HEK293T (cell line): Measurements from ENCODE around the gene ATG16L2.
A peak's percentile ranks its signal among the peaks of the same experiment; 100 is the strongest.

ENCODE experiments used
- CTCF ChIA-PET: fragments of 350-600 bp; formaldehyde crosslinking; extraction: SDS; loops from one replicate; lab custom pipeline; 2021; ENCODE audit warnings: antibody characterized with exemption, inconsistent platforms; lab: Yijun Ruan, JAX
- POLR2A ChIA-PET: fragments of 350-600 bp; formaldehyde crosslinking; extraction: SDS; loops from one replicate; lab custom pipeline; 2020; ENCODE audit warnings: antibody characterized with exemption, inconsistent platforms; lab: Yijun Ruan, JAX
- DNase-seq: peaks from one replicate; pipeline ENCODE4 v3.0.0; 2012; ENCODE audit warnings: mixed read lengths; ENCODE audit errors: extremely low spot score
- ARNT ChIP-seq: fragments of 450-650 bp; IDR thresholded peaks from 2 replicates; pipeline ENCODE4 v1.6.1; 2017; ENCODE audit warnings: mild to moderate bottlenecking
- BHLHE40 ChIP-seq: fragments of 450-650 bp; IDR thresholded peaks from 2 replicates; pipeline ENCODE4 v1.6.1; 2016; ENCODE audit warnings: mild to moderate bottlenecking, moderate library complexity, borderline replicate concordance
- CTBP1 ChIP-seq: fragments of 450-650 bp; IDR thresholded peaks from 2 replicates; pipeline ENCODE4 v1.6.1; 2016; ENCODE audit warnings: borderline replicate concordance
- FOXA1 ChIP-seq: fragments of 450-650 bp; IDR thresholded peaks from 2 replicates; pipeline ENCODE4 v1.6.1; 2016; ENCODE audit warnings: mild to moderate bottlenecking
- FOXK2 ChIP-seq: fragments of 450-650 bp; IDR thresholded peaks from 2 replicates; pipeline ENCODE4 v1.6.1; 2016; ENCODE audit warnings: mild to moderate bottlenecking
- FOXM1 ChIP-seq: fragments of 450-650 bp; IDR thresholded peaks from 2 replicates; pipeline ENCODE4 v1.6.1; 2017; ENCODE audit warnings: mild to moderate bottlenecking, borderline replicate concordance
- HDGF ChIP-seq: fragments of 450-650 bp; IDR thresholded peaks from 2 replicates; pipeline ENCODE4 v1.6.1; 2017; ENCODE audit warnings: antibody characterized with exemption, borderline replicate concordance
- L3MBTL2 ChIP-seq: fragments of 450-650 bp; conservative IDR thresholded peaks from 2 replicates; pipeline ENCODE4 v1.6.1; 2016; ENCODE audit warnings: mild to moderate bottlenecking
- LEF1 ChIP-seq: fragments of 450-650 bp; IDR thresholded peaks from 2 replicates; pipeline ENCODE4 v1.6.1; 2017; ENCODE audit warnings: mild to moderate bottlenecking, borderline replicate concordance
- NFRKB ChIP-seq: fragments of 450-650 bp; IDR thresholded peaks from 2 replicates; pipeline ENCODE4 v1.6.1; 2016; ENCODE audit warnings: mild to moderate bottlenecking, moderate library complexity
- SP1 ChIP-seq: fragments of 450-650 bp; IDR thresholded peaks from 2 replicates; pipeline ENCODE4 v1.6.1; 2017
- TARDBP ChIP-seq: fragments of 450-650 bp; IDR thresholded peaks from 2 replicates; pipeline ENCODE4 v1.6.1; 2016
- ZNF384 ChIP-seq: fragments of 450-650 bp; IDR thresholded peaks from 2 replicates; pipeline ENCODE4 v1.6.1; 2016
- TF ChIP-seq, protein P1 (sequence below): fragments of 450-650 bp; IDR thresholded peaks from 2 replicates; pipeline ENCODE4 v1.6.1; 2016

ATG16L2 gene

DNA sequence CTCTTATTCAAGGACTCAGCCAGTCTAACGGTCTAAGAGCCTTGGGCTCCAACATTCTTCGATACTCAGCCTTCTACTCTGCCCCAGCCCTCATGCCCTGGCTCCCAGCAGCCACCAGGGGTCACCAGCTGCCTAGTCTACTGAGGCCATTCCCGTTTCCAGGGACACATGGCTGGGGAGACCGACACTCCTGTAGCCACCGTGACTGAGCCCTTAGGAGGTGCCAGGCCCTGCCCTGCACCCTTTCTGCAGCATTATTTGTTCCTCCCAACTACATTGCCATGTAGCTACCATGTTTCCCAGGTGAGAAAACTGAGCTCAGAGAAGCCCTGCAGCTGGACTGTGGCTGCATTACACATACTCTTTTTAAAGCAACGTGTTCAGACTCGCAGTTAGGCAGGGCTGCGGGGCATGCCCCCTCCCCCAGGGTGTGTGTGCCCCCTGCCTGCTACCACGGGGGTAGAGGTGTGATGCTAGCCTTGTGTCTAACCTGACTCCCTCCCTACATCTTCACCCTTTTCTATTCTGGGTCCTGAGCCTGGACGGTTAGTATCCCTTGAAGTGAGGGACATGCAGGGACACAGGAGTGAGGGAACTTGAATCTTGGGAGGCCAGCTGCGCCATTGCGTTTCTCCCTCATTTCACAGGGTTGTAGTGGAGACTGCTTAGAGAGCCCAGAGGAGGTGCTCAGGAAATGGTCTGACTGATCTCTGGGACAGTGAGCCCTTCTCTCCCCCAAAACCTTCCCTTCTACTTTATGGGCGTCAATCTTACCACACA lies 17.5 kb downstream of the ATG16L2 start:
- POLR2A ChIA-PET = no interaction called here
- TF ChIP-seq SP1 (no peak), HDGF (no peak), CTBP1 (no peak), TARDBP (no peak)
- TF ChIP-seq, protein P1, sequence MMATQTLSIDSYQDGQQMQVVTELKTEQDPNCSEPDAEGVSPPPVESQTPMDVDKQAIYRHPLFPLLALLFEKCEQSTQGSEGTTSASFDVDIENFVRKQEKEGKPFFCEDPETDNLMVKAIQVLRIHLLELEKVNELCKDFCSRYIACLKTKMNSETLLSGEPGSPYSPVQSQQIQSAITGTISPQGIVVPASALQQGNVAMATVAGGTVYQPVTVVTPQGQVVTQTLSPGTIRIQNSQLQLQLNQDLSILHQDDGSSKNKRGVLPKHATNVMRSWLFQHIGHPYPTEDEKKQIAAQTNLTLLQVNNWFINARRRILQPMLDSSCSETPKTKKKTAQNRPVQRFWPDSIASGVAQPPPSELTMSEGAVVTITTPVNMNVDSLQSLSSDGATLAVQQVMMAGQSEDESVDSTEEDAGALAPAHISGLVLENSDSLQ = no peak
- DNase-seq = peak; percentile 69
- CTCF ChIA-PET = interaction anchor here (0.6 to 2.4 kb wide), 3 partner anchors 35 to 347 kb away, joined by 3 to 15 read pairs (median 3); no protein-coding TSS in a partner anchor

- ChIA-PET CTCF (interaction anchor here (0.6 to 2.4 kb wide), 3 partner anchors 35 to 346 kb away, joined by 3 to 15 read pairs (median 3); no protein-coding TSS in a partner anchor), POLR2A (no interaction called here)
- DNase-seq = no peak
- TF ChIP-seq SP1 = no peak
- TF ChIP-seq CTBP1 = no peak
- TF ChIP-seq FOXK2 = no peak
- TF ChIP-seq L3MBTL2 = no peak
- no peak for TF ChIP-seq NFRKB
- TF ChIP-seq BHLHE40 = no peak
- no peak for TF ChIP-seq HDGF
- TF ChIP-seq ARNT = no peak
- TF ChIP-seq LEF1 = no peak
- TF ChIP-seq, protein P1 = no peak
- TF ChIP-seq FOXM1 = no peak
- TF ChIP-seq FOXA1 = no peak
- TF ChIP-seq TARDBP = no peak
These were observed 18.3 kb downstream of the ATG16L2 start for GRCh38 chr11:72832301-72833082.

DNA sequence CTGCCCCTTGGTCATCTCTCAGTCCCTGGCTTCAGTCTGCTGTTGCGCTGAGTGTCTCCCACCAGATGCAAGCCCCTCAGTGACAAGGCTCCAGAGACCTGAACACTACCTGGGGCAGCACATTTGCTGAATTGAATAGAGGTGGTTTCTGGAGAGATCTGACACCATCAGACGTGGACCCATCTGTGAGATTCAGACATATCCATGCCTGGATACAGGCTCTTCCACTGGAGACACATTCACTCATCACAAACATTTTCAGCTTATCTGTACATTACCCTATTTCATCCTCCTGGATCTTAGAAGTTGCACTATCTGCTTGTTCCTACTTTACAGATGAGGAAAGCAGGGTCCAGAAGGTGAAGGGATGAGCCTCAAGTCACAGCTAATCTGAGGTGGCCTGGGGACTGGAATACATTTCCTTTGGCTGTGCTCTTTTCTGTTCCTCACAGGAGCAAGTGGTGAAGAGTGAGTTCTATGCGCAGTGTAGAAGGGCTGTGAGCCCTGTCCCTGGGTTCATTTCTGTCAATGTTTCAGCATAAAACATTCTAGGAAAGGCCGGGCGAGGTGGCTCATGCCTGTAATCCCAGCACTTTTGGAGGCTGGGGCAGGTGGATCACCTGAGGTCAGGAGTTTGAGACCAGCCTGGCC lies 19.0 kb downstream of the ATG16L2 start:
- DNase-seq = no peak
- TF ChIP-seq ZNF384 = no peak
- no peak for TF ChIP-seq NFRKB
- TF ChIP-seq FOXK2 = no peak
- TF ChIP-seq FOXA1 = no peak
- no peak for TF ChIP-seq LEF1
- TF ChIP-seq, protein P1 = no peak
- POLR2A ChIA-PET = no interaction called here
- CTCF ChIA-PET = no interaction called here

DNA sequence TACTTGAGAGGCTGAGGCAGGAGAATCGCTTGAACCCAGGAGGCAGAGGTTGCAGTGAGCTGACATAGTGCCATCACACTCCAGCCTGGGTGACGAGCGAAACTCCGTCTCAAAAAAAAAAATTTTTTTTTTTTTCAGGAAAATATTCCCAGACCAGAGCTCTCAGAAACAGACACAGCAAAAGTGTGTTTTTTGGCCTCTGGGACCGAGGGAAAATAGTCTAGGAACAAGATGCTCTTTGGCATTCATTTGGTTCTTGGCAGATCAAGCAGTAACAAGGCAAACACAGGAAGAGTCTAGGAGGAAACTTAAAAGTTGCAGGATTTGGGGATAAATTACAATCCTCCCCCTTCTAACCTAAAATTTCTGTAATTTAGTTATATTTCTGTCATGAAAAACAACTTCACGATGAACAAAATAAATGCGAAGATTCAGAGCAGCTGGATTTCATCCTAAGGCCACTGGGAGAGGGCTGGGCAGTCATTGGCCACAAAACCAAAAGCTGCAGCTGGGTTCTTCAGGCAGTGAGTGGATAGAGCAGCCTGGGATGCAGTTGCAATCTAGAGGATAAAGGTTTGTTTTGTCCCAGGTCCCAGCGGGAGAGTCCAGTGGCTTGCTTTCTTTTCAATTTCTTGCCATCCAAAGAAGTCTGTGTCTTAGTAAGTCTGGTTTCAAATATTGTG lies 19.7 kb downstream of the ATG16L2 start:
- POLR2A ChIA-PET = no interaction called here
- TF ChIP-seq, protein P1 = no peak
- TF ChIP-seq ZNF384 (no peak), SP1 (no peak), LEF1 (no peak), L3MBTL2 (no peak), FOXA1 (no peak), CTBP1 (no peak), NFRKB (no peak), HDGF (no peak), TARDBP (no peak)
- DNase-seq = no peak
- CTCF ChIA-PET = no interaction called here

GRCh38 chr11:72834905-72835304 lies 20.7 kb downstream of the ATG16L2 start:
- ChIA-PET POLR2A (no interaction called here), CTCF (no interaction called here)
- TF ChIP-seq LEF1 (no peak), ZNF384 (no peak), ARNT (no peak)
- TF ChIP-seq, protein P1 = no peak
- DNase-seq = no peak
